DMS79 (cell line): ENCODE measurements around the gene FAM241A.
"Not testable (repeated sequence)": the region's sequence is repeated elsewhere in the genome, so short reads cannot be mapped to it uniquely, and the experiment has no call there.

ENCODE experiments used
- DNase-seq: peaks from one replicate; lab custom pipeline; 2025; lab: John Stamatoyannopoulos, UW

FAM241A gene

GRCh38 chr4:112145326-112145789 lies at the start of gene FAM241A:
FAM241A (plus strand) TSS chr4:112145454; CDS start chr4:112145581, 127 bp downstream.
- no peak for DNase-seq

- no peak for DNase-seq
These were observed 46.3 kb upstream of the FAM241A start for GRCh38 chr4:112098841-112099530.

- DNase-seq = peak; percentile 0
These were observed 45.5 kb upstream of the FAM241A start for GRCh38 chr4:112099701-112100297.

GRCh38 chr4:112102875-112103370 lies 42.3 kb upstream of the FAM241A start:
- DNase-seq = no peak

GRCh38 chr4:112105201-112105969 lies 39.9 kb upstream of the FAM241A start:
- no peak for DNase-seq

GRCh38 chr4:112109360-112110058 lies 35.7 kb upstream of the FAM241A start:
- DNase-seq = no peak

GRCh38 chr4:112110059-112110425 lies 35.2 kb upstream of the FAM241A start:
- DNase-seq = no peak

- DNase-seq = no peak
These were observed 33.9 kb upstream of the FAM241A start for GRCh38 chr4:112111306-112111705.

- not testable (repeated sequence) for DNase-seq
These were observed 33.2 kb upstream of the FAM241A start for GRCh38 chr4:112112095-112112494.

- DNase-seq = no peak
These were observed 32.6 kb upstream of the FAM241A start for GRCh38 chr4:112112590-112113170.

- DNase-seq = no peak
These were observed 31.4 kb upstream of the FAM241A start for GRCh38 chr4:112113864-112114263.

GRCh38 chr4:112114452-112114851 lies 30.8 kb upstream of the FAM241A start:
- no peak for DNase-seq

GRCh38 chr4:112118742-112119352 lies 26.4 kb upstream of the FAM241A start:
- no peak for DNase-seq

GRCh38 chr4:112119353-112119783 lies 25.9 kb upstream of the FAM241A start:
- DNase-seq = no peak

- no peak for DNase-seq
These were observed 25.2 kb upstream of the FAM241A start for GRCh38 chr4:112120021-112120420.

- DNase-seq = no peak
These were observed 19.8 kb upstream of the FAM241A start for GRCh38 chr4:112125416-112125815.

- DNase-seq = no peak
These were observed 18.1 kb upstream of the FAM241A start for GRCh38 chr4:112127048-112127637.

- DNase-seq = no peak
These were observed 17.5 kb upstream of the FAM241A start for GRCh38 chr4:112127803-112128202.

- DNase-seq = no peak
These were observed 16.8 kb upstream of the FAM241A start for GRCh38 chr4:112128452-112128851.

GRCh38 chr4:112130906-112131305 lies 14.3 kb upstream of the FAM241A start:
- DNase-seq = no peak

GRCh38 chr4:112136551-112136950 lies 8.7 kb upstream of the FAM241A start:
- DNase-seq = no peak
